ENCODE results near the gene NTSR1. TPM values are rescaled to one million over a fixed set of nuclear protein-coding genes. Genes with fewer than 3 reads are reported as not detected.
A peak's percentile ranks its signal among the peaks of the same experiment; 100 is the strongest.

NTSR1 gene
- total and polyA plus RNA-seq, 2 of the 13 experiments (the other 11 are each of a cell fraction or from before 2014, with no cell fraction given), result 0.09 to 0.12 TPM

- peak; percentile 26; the same call in 1 of the 2 replicates for TF ChIP-seq TBX3 (IDR thresholded peaks at IDR 0.05; ENCODE audit: borderline replicate concordance)
- 0 out of 2 replicates have a peak, but pooled peaks have one; percentile 5 for TF ChIP-seq HMG20B (CRISPR knock-in tag; conservative IDR thresholded peaks at IDR 0.05)
- peak; percentile 27 for TF ChIP-seq ZNF18 (CRISPR knock-in tag; IDR thresholded peaks at IDR 0.05; ENCODE audit: insufficient replicate concordance)
- peak; percentile 78; the same call in 1 of the 2 replicates for TF ChIP-seq ETS1 (CRISPR knock-in tag; IDR thresholded peaks at IDR 0.05)
- peak; percentile 96 for TF ChIP-seq ZSCAN12 (CRISPR knock-in tag; IDR thresholded peaks at IDR 0.05)
- peak in 1 of 2 experiments; percentile 91; a peak in 1 of 4 replicates for TF ChIP-seq KLF16 (CRISPR knock-in tag; IDR thresholded peaks at IDR 0.05)
- peak; percentile 57 for TF ChIP-seq ZFP36L1 (CRISPR knock-in tag; IDR thresholded peaks at IDR 0.05)
- TF ChIP-seq ZNF556 (CRISPR knock-in tag; IDR thresholded peaks at IDR 0.05; ENCODE audit: borderline replicate concordance), result peak; percentile 73; the same call in 1 of the 2 replicates
- no peak for TF ChIP-seq GRHL1 (CRISPR knock-in tag; conservative IDR thresholded peaks at IDR 0.05)
- TF ChIP-seq ZNF891 (CRISPR knock-in tag; IDR thresholded peaks at IDR 0.05), result no peak
- no peak for TF ChIP-seq ZNF530 (CRISPR knock-in tag; IDR thresholded peaks at IDR 0.05; ENCODE audit: low read depth)
- peak; percentile 67 for TF ChIP-seq SIX4 (CRISPR knock-in tag; IDR thresholded peaks at IDR 0.05)
- TF ChIP-seq ISL2 (CRISPR knock-in tag; IDR thresholded peaks at IDR 0.05), result peak; percentile 82
- TF ChIP-seq ZNF513 (CRISPR knock-in tag; conservative IDR thresholded peaks at IDR 0.05), result peak; percentile 77; the same call in 1 of the 2 replicates
- TF ChIP-seq ZNF501 (CRISPR knock-in tag; IDR thresholded peaks at IDR 0.05), result peak; percentile 91
- peak; percentile 79; the same call in 1 of the 2 replicates for TF ChIP-seq PBX3 (CRISPR knock-in tag; IDR thresholded peaks at IDR 0.05; ENCODE audit: borderline replicate concordance)
- 0 out of 2 replicates have a peak, but pooled peaks have one; percentile 8 for TF ChIP-seq HHEX (CRISPR knock-in tag; IDR thresholded peaks at IDR 0.05)
- peak; percentile 78 for TF ChIP-seq NRL (CRISPR knock-in tag; IDR thresholded peaks at IDR 0.05; ENCODE audit: borderline replicate concordance)
- TF ChIP-seq ZBTB8A (CRISPR knock-in tag; IDR thresholded peaks at IDR 0.05; ENCODE audit: borderline replicate concordance, low read depth), result peak; percentile 70; the same call in 1 of the 2 replicates
- TF ChIP-seq ZNF772 (CRISPR knock-in tag; IDR thresholded peaks at IDR 0.05), result peak; percentile 84
- peak; percentile 47 for TF ChIP-seq HNRNPK (IDR thresholded peaks at IDR 0.05; ENCODE audit: low read depth, low read length, poor library complexity, severe bottlenecking)
- no peak for TF ChIP-seq FOXP1 (IDR thresholded peaks at IDR 0.05)
- peak; percentile 53; the same call in 1 of the 2 replicates for TF ChIP-seq FOXP1 (CRISPR knock-in tag; IDR thresholded peaks at IDR 0.05)
Measured at GRCh38 chr20:62805711-62806382, 97.2 kb downstream of the NTSR1 start (continued).
